Natural killer cell (primary cell): ENCODE data around the gene PLCD1. TPM values are rescaled to one million over a fixed set of nuclear protein-coding genes. Genes with fewer than 3 reads are reported as not detected.

Source experiments
- ATAC-seq, 3 donors: fragments of 150-1000 bp in 2 of 3; fragments of 200-7000 bp in 1 of 3; cut with Tn5 transposase; 1 replicate in 1 of 3; 2 replicates in 2 of 3; pipeline ENCODE4 v1.10.0; 2021; ENCODE audit warnings: mild to moderate bottlenecking in 2 of 3, moderate library complexity in 2 of 3
- DNase-seq, 2 donors: peaks; one replicate each; pipeline versions ENCODE4 v3.0.0 to v3.0.0-alpha.2; 2013 to 2021; ENCODE audit warnings: mixed read lengths in 1 of 2
- H3K27ac ChIP-seq: one replicate; pipeline ENCODE4 v1.5.1; 2013; ENCODE audit warnings: mild to moderate bottlenecking, low read length
- H3K27me3 ChIP-seq: one replicate; pipeline ENCODE4 v1.6.1; 2013; ENCODE audit warnings: low read length; ENCODE audit not compliant: control insufficient read depth, insufficient read depth
- H3K36me3 ChIP-seq: one replicate; pipeline ENCODE4 v1.6.1; 2013; ENCODE audit warnings: low read length; ENCODE audit not compliant: control insufficient read depth, insufficient read depth
- H3K4me1 ChIP-seq: one replicate; pipeline ENCODE4 v1.6.1; 2013; ENCODE audit warnings: low read length; ENCODE audit not compliant: control insufficient read depth, insufficient read depth
- H3K4me3 ChIP-seq: one replicate; pipeline ENCODE4 v1.5.1; 2013; ENCODE audit warnings: low read length
- H3K9me3 ChIP-seq: one replicate; pipeline ENCODE4 v1.6.1; 2013; ENCODE audit warnings: low read length; ENCODE audit not compliant: control insufficient read depth, insufficient read depth
- H3K27ac Mint-ChIP-seq, 2 donors: one replicate each; pipeline ENCODE4 v1.8.0; 2022; ENCODE audit warnings: mild to moderate bottlenecking in 2 of 2, mixed read lengths in 2 of 2, moderate library complexity in 1 of 2
- H3K27me3 Mint-ChIP-seq, 2 donors: one replicate each; pipeline ENCODE4 v1.8.0; 2022; ENCODE audit warnings: low read depth in 2 of 2, mixed read lengths in 2 of 2
- H3K36me3 Mint-ChIP-seq: one replicate; pipeline ENCODE4 v1.8.0; 2022; ENCODE audit warnings: mixed read lengths
- H3K4me1 Mint-ChIP-seq, 2 donors: one replicate each; pipeline ENCODE4 v1.8.0; 2022; ENCODE audit warnings: mixed read lengths in 2 of 2
- H3K4me3 Mint-ChIP-seq: one replicate; pipeline ENCODE4 v1.8.0; 2022; ENCODE audit warnings: mild to moderate bottlenecking, moderate library complexity, mixed read lengths
- H3K9me3 Mint-ChIP-seq, 2 donors: one replicate each; pipeline ENCODE4 v1.8.0; 2022; ENCODE audit warnings: mixed read lengths in 2 of 2
- WGBS: methylation state at CpG from one replicate; pipeline ENCODE4 v1.1.7; 2013; ENCODE audit warnings: missing lambda C conversion rate; ENCODE audit not compliant: insufficient coverage; 5-methylcytosine and 5-hydroxymethylcytosine counted together
- intact Hi-C: fragments of 100-400 bp; cut with micrococcal nuclease; formaldehyde crosslinking; loops from one replicate; pipeline ENCODE4 v1.14.2; 2022
- total RNA-seq, 4 donors: library from RNA; stranded (reverse); fragments of 120-200 nt in 1 of 4; gene quantifications; one replicate each; pipeline versions ENCODE4 v1.2.3 to v1.2.4, GENCODE V29; 2013 to 2022
- TF ChIP-seq, protein P1 (sequence below): fragments of 200-600 bp; IDR thresholded peaks from one replicate; pipeline ENCODE4 v1.8.0; 2022; ENCODE audit warnings: antibody characterized with exemption

Gene PLCD1
- total RNA-seq, 3 donors from 2014 or later (not counting 1 experiment from before 2014, with no cell fraction given) = 27.7 to 38.1 (median 29.4) TPM

GRCh38 chr3:38008191-38008701 lies 21.2 kb downstream of the PLCD1 start:
- no peak overlapping the region for H3K4me3 Mint-ChIP-seq
- peaks cover 7 to 25% of the 10 kb centered on the region in 2 donors for H3K4me1 Mint-ChIP-seq
- no peaks in the 10 kb centered on the region for H3K27me3 Mint-ChIP-seq
- ATAC-seq (no peak), DNase-seq (no peak)
- Histone ChIP-seq H3K9me3 (no peaks in the 10 kb centered on the region), H3K4me1 (peaks cover 4% of the 10 kb centered on the region), H3K27me3 (no peaks in the 10 kb centered on the region), H3K4me3 (no peak overlapping the region), H3K27ac (no peak overlapping the region), H3K36me3 (peaks cover 17% of the 10 kb centered on the region)
- H3K9me3 Mint-ChIP-seq = no peaks in the 10 kb centered on the region
- H3K36me3 Mint-ChIP-seq = no peaks in the 10 kb centered on the region
- H3K27ac Mint-ChIP-seq = peak overlapping the region in 1 of 2 donors; percentile 65
- TF ChIP-seq, protein P1, sequence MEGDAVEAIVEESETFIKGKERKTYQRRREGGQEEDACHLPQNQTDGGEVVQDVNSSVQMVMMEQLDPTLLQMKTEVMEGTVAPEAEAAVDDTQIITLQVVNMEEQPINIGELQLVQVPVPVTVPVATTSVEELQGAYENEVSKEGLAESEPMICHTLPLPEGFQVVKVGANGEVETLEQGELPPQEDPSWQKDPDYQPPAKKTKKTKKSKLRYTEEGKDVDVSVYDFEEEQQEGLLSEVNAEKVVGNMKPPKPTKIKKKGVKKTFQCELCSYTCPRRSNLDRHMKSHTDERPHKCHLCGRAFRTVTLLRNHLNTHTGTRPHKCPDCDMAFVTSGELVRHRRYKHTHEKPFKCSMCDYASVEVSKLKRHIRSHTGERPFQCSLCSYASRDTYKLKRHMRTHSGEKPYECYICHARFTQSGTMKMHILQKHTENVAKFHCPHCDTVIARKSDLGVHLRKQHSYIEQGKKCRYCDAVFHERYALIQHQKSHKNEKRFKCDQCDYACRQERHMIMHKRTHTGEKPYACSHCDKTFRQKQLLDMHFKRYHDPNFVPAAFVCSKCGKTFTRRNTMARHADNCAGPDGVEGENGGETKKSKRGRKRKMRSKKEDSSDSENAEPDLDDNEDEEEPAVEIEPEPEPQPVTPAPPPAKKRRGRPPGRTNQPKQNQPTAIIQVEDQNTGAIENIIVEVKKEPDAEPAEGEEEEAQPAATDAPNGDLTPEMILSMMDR = no peak
- intact Hi-C loops = no loop called here
- whole genome bisulfite sequencing = 96% methylated on average over 19 of the region's 19 CpGs

DNA sequence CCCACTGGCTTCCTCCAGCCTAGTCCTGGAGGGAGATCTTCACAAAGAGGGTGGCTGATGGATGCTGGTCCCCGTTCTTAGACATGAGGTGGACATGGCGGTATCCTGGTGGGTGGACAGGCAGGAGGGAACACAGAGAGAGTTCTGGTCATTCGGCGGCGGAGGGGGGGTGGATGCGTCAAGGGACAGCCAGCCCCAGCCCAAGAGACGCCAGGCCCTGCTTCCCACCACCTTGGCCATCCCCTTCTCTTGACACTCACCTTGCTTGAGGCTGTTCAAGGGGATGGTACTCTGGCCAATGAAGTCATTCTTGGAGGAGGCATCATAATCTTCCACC lies 21.7 kb downstream of the PLCD1 start:
- Histone ChIP-seq H3K4me1 (peaks cover 4% of the 10 kb centered on the region), H3K9me3 (no peaks in the 10 kb centered on the region), H3K36me3 (peaks cover 17% of the 10 kb centered on the region), H3K27ac (no peak overlapping the region), H3K4me3 (no peak overlapping the region), H3K27me3 (no peaks in the 10 kb centered on the region)
- H3K27me3 Mint-ChIP-seq = no peaks in the 10 kb centered on the region
- intact Hi-C loops = no loop called here
- TF ChIP-seq, protein P1 = no peak
- H3K4me1 Mint-ChIP-seq = peaks cover 7 to 30% of the 10 kb centered on the region in 2 donors
- H3K27ac Mint-ChIP-seq = no peak overlapping the region
- H3K4me3 Mint-ChIP-seq = no peak overlapping the region
- 96% methylated on average over 7 of the region's 7 CpGs for WGBS
- no peaks in the 10 kb centered on the region for H3K36me3 Mint-ChIP-seq
- DNase-seq = no peak
- ATAC-seq = no peak
- no peaks in the 10 kb centered on the region for H3K9me3 Mint-ChIP-seq

GRCh38 chr3:38006445-38006995 lies 22.9 kb downstream of the PLCD1 start:
- no peaks in the 10 kb centered on the region for H3K36me3 Mint-ChIP-seq
- peaks cover 7 to 30% of the 10 kb centered on the region in 2 donors for H3K4me1 Mint-ChIP-seq

More at GRCh38 chr3:38006445-38006995, 22.9 kb downstream of the PLCD1 start:
- Mint-ChIP-seq H3K27me3 (no peaks in the 10 kb centered on the region), H3K27ac (no peak overlapping the region), H3K9me3 (no peaks in the 10 kb centered on the region), H3K4me3 (no peak overlapping the region)
- no peak overlapping the region for H3K4me3 ChIP-seq
- intact Hi-C loops = no loop called here
- 94% methylated on average over 16 of the region's 16 CpGs for WGBS
- H3K4me1 ChIP-seq = peaks cover 4% of the 10 kb centered on the region
- ATAC-seq (no peak), DNase-seq (no peak)
- peaks cover 27% of the 10 kb centered on the region for H3K36me3 ChIP-seq
- H3K9me3 ChIP-seq = no peaks in the 10 kb centered on the region
- TF ChIP-seq, protein P1 = no peak
- no peak overlapping the region for H3K27ac ChIP-seq
- no peaks in the 10 kb centered on the region for H3K27me3 ChIP-seq
